ENCODE results near the gene CENPF. TPM values are rescaled to one million over a fixed set of nuclear protein-coding genes. Genes with fewer than 3 reads are reported as not detected.

The CENPF gene
- total and polyA plus RNA-seq, 4 donors: 1.2 to 9.7 (median 1.9) TPM

- ATAC-seq (ENCODE audit: insufficient read depth, low FRiP score): no peak
- Histone ChIP-seq H3K27me3 (ENCODE audit: control insufficient read depth in 3 of 3, insufficient read depth in 3 of 3, low read length in 2 of 3) (no peaks in the 10 kb centered on the region), H3K9ac (ENCODE audit: insufficient read depth in 1 of 2, low read length in 2 of 2) (no peak overlapping the region), H3K4me1 (ENCODE audit: control insufficient read depth in 5 of 5, insufficient read depth in 5 of 5, low read length in 5 of 5) (no peaks in the 10 kb centered on the region), H3K4me3 (no peak overlapping the region), H3K36me3 (ENCODE audit: control insufficient read depth in 4 of 4, insufficient read depth in 4 of 4, low read length in 4 of 4) (peaks cover 0 to 12% (median 5%) of the 10 kb centered on the region in 4 donors), H3K9me3 (ENCODE audit: control insufficient read depth in 4 of 4, insufficient read depth in 3 of 4, low read length in 3 of 4) (no peaks in the 10 kb centered on the region), H3K27ac (ENCODE audit: low read depth in 1 of 2, low read length in 1 of 2) (no peak overlapping the region)
- no peak for TF ChIP-seq CTCF (IDR thresholded peaks at IDR 0.05; ENCODE audit: control extremely low read depth, extremely low read depth)
- WGBS, 2 donors: 97 to 98% methylated on average over 3 of the region's 3 CpGs
- no peak for DNase-seq
These were observed 32.1 kb downstream of the CENPF start for GRCh38 chr1:214635086-214635485.

DNA sequence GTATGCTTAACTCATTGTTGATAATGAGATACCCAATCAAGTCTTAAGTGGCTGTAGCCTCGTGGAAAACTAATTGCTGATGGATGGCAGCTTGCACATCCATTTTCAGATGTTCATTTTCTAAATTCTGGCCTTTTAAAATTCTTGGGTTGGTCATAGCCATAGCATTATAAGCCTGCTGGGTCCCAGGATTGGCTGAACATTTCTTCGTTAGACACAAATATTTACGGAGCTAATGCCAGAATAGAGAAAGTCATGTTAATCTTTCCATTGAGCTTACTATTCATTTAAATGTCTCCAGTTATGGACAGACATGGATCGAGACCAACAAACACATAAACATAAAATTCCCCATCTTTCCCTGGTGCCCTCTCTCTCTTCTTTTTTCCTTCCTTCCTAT, 32.5 kb downstream of the CENPF start:
- WGBS, 2 donors: 91 to 95% methylated on average over 4 of the region's 4 CpGs
- no peak overlapping the region for H3K9ac ChIP-seq (ENCODE audit: insufficient read depth in 1 of 2, low read length in 2 of 2)
- no peak overlapping the region for H3K27ac ChIP-seq (ENCODE audit: low read depth in 1 of 2, low read length in 1 of 2)
- H3K4me3 ChIP-seq: no peak overlapping the region
- H3K27me3 ChIP-seq (ENCODE audit: control insufficient read depth in 3 of 3, insufficient read depth in 3 of 3, low read length in 2 of 3): no peaks in the 10 kb centered on the region
- H3K36me3 ChIP-seq (ENCODE audit: control insufficient read depth in 4 of 4, insufficient read depth in 4 of 4, low read length in 4 of 4): peaks cover 0 to 14% (median 7%) of the 10 kb centered on the region in 4 donors
- DNase-seq (no peak), ATAC-seq (ENCODE audit: insufficient read depth, low FRiP score) (no peak)
- no peaks in the 10 kb centered on the region for H3K9me3 ChIP-seq (ENCODE audit: control insufficient read depth in 4 of 4, insufficient read depth in 3 of 4, low read length in 3 of 4)
- TF ChIP-seq CTCF (IDR thresholded peaks at IDR 0.05; ENCODE audit: control extremely low read depth, extremely low read depth): no peak
- H3K4me1 ChIP-seq (ENCODE audit: control insufficient read depth in 5 of 5, insufficient read depth in 5 of 5, low read length in 5 of 5): no peaks in the 10 kb centered on the region

- Histone ChIP-seq H3K9me3 (ENCODE audit: control insufficient read depth in 4 of 4, insufficient read depth in 3 of 4, low read length in 3 of 4) (no peaks in the 10 kb centered on the region), H3K4me3 (no peak overlapping the region), H3K4me1 (ENCODE audit: control insufficient read depth in 5 of 5, insufficient read depth in 5 of 5, low read length in 5 of 5) (no peaks in the 10 kb centered on the region), H3K36me3 (ENCODE audit: control insufficient read depth in 4 of 4, insufficient read depth in 4 of 4, low read length in 4 of 4) (peaks cover 0 to 14% (median 5%) of the 10 kb centered on the region in 4 donors), H3K27me3 (ENCODE audit: control insufficient read depth in 3 of 3, insufficient read depth in 3 of 3, low read length in 2 of 3) (no peaks in the 10 kb centered on the region), H3K27ac (ENCODE audit: low read depth in 1 of 2, low read length in 1 of 2) (no peak overlapping the region), H3K9ac (ENCODE audit: insufficient read depth in 1 of 2, low read length in 2 of 2) (no peak overlapping the region)
- DNase-seq (no peak), ATAC-seq (ENCODE audit: insufficient read depth, low FRiP score) (no peak)
- TF ChIP-seq CTCF (IDR thresholded peaks at IDR 0.05; ENCODE audit: control extremely low read depth, extremely low read depth): no peak
- 95% methylated on average over 5 of the region's 5 CpGs for WGBS, 2 donors
These were observed 33.4 kb downstream of the CENPF start for GRCh38 chr1:214636436-214636835.

GRCh38 chr1:214637125-214637524, 34.1 kb downstream of the CENPF start:
- DNase-seq: no peak

More at GRCh38 chr1:214637125-214637524, 34.1 kb downstream of the CENPF start:
- Histone ChIP-seq H3K27me3 (ENCODE audit: control insufficient read depth in 3 of 3, insufficient read depth in 3 of 3, low read length in 2 of 3) (no peaks in the 10 kb centered on the region), H3K9me3 (ENCODE audit: control insufficient read depth in 4 of 4, insufficient read depth in 3 of 4, low read length in 3 of 4) (no peaks in the 10 kb centered on the region), H3K4me1 (ENCODE audit: control insufficient read depth in 5 of 5, insufficient read depth in 5 of 5, low read length in 5 of 5) (no peaks in the 10 kb centered on the region), H3K4me3 (no peak overlapping the region), H3K27ac (ENCODE audit: low read depth in 1 of 2, low read length in 1 of 2) (no peak overlapping the region), H3K36me3 (ENCODE audit: control insufficient read depth in 4 of 4, insufficient read depth in 4 of 4, low read length in 4 of 4) (peaks cover 0 to 15% (median 5%) of the 10 kb centered on the region in 4 donors), H3K9ac (ENCODE audit: insufficient read depth in 1 of 2, low read length in 2 of 2) (no peak overlapping the region)
- ATAC-seq (ENCODE audit: insufficient read depth, low FRiP score): no peak
- no peak for TF ChIP-seq CTCF (IDR thresholded peaks at IDR 0.05; ENCODE audit: control extremely low read depth, extremely low read depth)
